ENCODE measurements around the gene SLC22A5.

DNA sequence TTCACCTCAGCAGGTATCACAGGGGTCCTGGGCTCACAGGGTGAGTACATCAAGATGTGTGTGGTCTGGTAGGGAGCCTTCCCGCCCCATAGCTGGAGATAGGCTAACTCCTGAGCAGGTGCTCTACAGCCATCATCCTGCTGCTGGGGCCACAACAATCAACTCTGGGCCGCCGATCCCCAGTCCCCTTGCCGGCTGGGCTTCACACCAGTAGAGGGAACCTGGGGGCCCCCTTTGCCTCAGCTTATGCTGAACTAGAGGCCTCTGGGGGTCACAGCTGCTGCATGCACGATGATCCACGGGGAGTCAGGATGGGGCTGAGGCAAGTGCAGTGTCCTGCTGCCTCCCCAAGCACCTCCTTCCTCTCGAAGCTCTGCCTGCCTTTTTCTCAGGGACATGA, 74.6 kb downstream of the SLC22A5 start:
- TF ChIP-seq EP300 (IDR thresholded peaks at IDR 0.05; ENCODE audit: borderline replicate concordance) (no peak), NFIC (IDR thresholded peaks at IDR 0.05) (no peak), CREB1 (IDR thresholded peaks at IDR 0.05; ENCODE audit: low read depth) (no peak), YY1 (IDR thresholded peaks at IDR 0.05; ENCODE audit: low read depth) (no peak), RAD21 (IDR thresholded peaks at IDR 0.05; ENCODE audit: low read depth) (no peak), TAF1 (IDR thresholded peaks at IDR 0.05; ENCODE audit: low read depth) (no peak), ZBTB7A (IDR thresholded peaks at IDR 0.05; ENCODE audit: low read depth) (no peak), CEBPB (IDR thresholded peaks at IDR 0.05) (no peak), EGR1 (IDR thresholded peaks at IDR 0.05) (no peak)
- TF ChIP-seq, protein P1, sequence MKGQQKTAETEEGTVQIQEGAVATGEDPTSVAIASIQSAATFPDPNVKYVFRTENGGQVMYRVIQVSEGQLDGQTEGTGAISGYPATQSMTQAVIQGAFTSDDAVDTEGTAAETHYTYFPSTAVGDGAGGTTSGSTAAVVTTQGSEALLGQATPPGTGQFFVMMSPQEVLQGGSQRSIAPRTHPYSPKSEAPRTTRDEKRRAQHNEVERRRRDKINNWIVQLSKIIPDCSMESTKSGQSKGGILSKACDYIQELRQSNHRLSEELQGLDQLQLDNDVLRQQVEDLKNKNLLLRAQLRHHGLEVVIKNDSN (IDR thresholded peaks at IDR 0.05): no peak
- TF ChIP-seq, protein P2, sequence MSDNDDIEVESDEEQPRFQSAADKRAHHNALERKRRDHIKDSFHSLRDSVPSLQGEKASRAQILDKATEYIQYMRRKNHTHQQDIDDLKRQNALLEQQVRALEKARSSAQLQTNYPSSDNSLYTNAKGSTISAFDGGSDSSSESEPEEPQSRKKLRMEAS (IDR thresholded peaks at IDR 0.05): no peak
